GM18870 (cell line): ENCODE results near the gene ZNRF1.

ENCODE experiments used
- ATAC-seq: cut with Tn5 transposase; IDR thresholded peaks from one replicate; pipeline ENCODE4 v1.9.1; 2021; ENCODE audit warnings: moderate library complexity; ENCODE audit not compliant: unreplicated experiment

The ZNRF1 gene

GRCh38 chr16:75095204-75095621, 96.4 kb downstream of the ZNRF1 start:
- ATAC-seq: no peak

- ATAC-seq: no peak
These were observed 97.8 kb downstream of the ZNRF1 start for GRCh38 chr16:75096656-75097055.

- no peak for ATAC-seq
These were observed 98.5 kb downstream of the ZNRF1 start for GRCh38 chr16:75097191-75097761.

GRCh38 chr16:75097941-75098901, 99.4 kb downstream of the ZNRF1 start:
- ATAC-seq: peak; percentile 68

- no peak for ATAC-seq
These were observed 100.3 kb downstream of the ZNRF1 start for GRCh38 chr16:75099075-75099667.

GRCh38 chr16:75099738-75100602, 101.1 kb downstream of the ZNRF1 start:
- ATAC-seq: no peak

GRCh38 chr16:75100603-75100990, 101.8 kb downstream of the ZNRF1 start:
- ATAC-seq: no peak

GRCh38 chr16:75101635-75102034, 102.8 kb downstream of the ZNRF1 start:
- ATAC-seq: no peak

GRCh38 chr16:75102595-75102994, 103.8 kb downstream of the ZNRF1 start:
- ATAC-seq: no peak

GRCh38 chr16:75103994-75104393, 105.2 kb downstream of the ZNRF1 start:
- no peak for ATAC-seq

- no peak for ATAC-seq
These were observed 106.0 kb downstream of the ZNRF1 start for GRCh38 chr16:75104836-75105235.

- no peak for ATAC-seq
These were observed 106.7 kb downstream of the ZNRF1 start for GRCh38 chr16:75105306-75106061.

GRCh38 chr16:75106351-75107274, 107.8 kb downstream of the ZNRF1 start:
- no peak for ATAC-seq

- no peak for ATAC-seq
These were observed 108.7 kb downstream of the ZNRF1 start for GRCh38 chr16:75107505-75107904.

GRCh38 chr16:75108792-75109731, 110.2 kb downstream of the ZNRF1 start:
- no peak for ATAC-seq

GRCh38 chr16:75109732-75110243, 111.0 kb downstream of the ZNRF1 start:
- no peak for ATAC-seq

GRCh38 chr16:75110637-75111513, 112.1 kb downstream of the ZNRF1 start:
- peak; percentile 49 for ATAC-seq
